ENCODE data around the gene ERP27.

- TF ChIP-seq POLR2A (IDR thresholded peaks at IDR 0.05; ENCODE audit: low read depth, low read length) (no peak), POU2F2 (IDR thresholded peaks at IDR 0.05; ENCODE audit: low read depth, low read length) (no peak), TAF1 (IDR thresholded peaks at IDR 0.05; ENCODE audit: low read depth, low read length) (no peak), SPI1 (IDR thresholded peaks at IDR 0.05; ENCODE audit: low read depth, low read length) (no peak)
Measured at GRCh38 chr12:14936224-14936861, 2.0 kb downstream of the ERP27 start.

Measured in GM12891 (cell line).